ENCODE data around the gene ZFAND3. TPM values are rescaled to one million over a fixed set of nuclear protein-coding genes. Genes with fewer than 3 reads are reported as not detected.

Gene ZFAND3
- total and polyA plus RNA-seq, 2 donors (not counting 1 experiment from before 2014, with no cell fraction given): 13.5 to 58.3 TPM

GRCh38 chr6:38141716-38142115 lies 322.2 kb downstream of the ZFAND3 start:
- H3K27ac Mint-ChIP-seq: no peak overlapping the region
- DNase-seq: no peak
- no peaks in the 10 kb centered on the region for H3K27me3 Mint-ChIP-seq
- ChIA-PET CTCF (interaction anchor here (0.9 kb wide), 1 partner anchor 9 kb away, joined by 3 read pairs; no protein-coding TSS in a partner anchor), POLR2A (no interaction called here)
- Histone ChIP-seq H3K9ac (ENCODE audit: low read length) (no peak overlapping the region), H3K36me3 (replicated peaks in 1 of 2; ENCODE audit: control extremely low read depth in 1 of 2, control insufficient read depth in 1 of 2, extremely low read depth in 1 of 2, insufficient read depth in 2 of 2, low read length in 1 of 2) (peaks cover 8 to 10% of the 10 kb centered on the region in 2 experiments), H3K4me2 (replicated peaks; ENCODE audit: low read depth, low read length, poor library complexity, severe bottlenecking) (no peak overlapping the region), H3K4me3 (ENCODE audit: control extremely low read depth in 1 of 5, extremely low read depth in 1 of 5, insufficient read depth in 1 of 5, low read depth in 2 of 5, low read length in 4 of 5) (no peak overlapping the region), H3K79me2 (ENCODE audit: control insufficient read depth, insufficient read depth, low read length) (peaks cover 7% of the 10 kb centered on the region), H2AFZ (ENCODE audit: insufficient read depth, low read depth, low read length, poor library complexity, severe bottlenecking) (no peak overlapping the region), H3K4me1 (ENCODE audit: control insufficient read depth in 2 of 2, insufficient read depth in 2 of 2, low read length in 2 of 2) (no peaks in the 10 kb centered on the region), H4K20me1 (ENCODE audit: control insufficient read depth, insufficient read depth, low read length, poor library complexity, severe bottlenecking) (peaks cover 24% of the 10 kb centered on the region), H3K27me3 (replicated peaks in 1 of 4; ENCODE audit: control extremely low read depth in 1 of 4, control insufficient read depth in 3 of 4, insufficient read depth in 4 of 4, low read length in 3 of 4) (no peaks in the 10 kb centered on the region), H3K9me3 (ENCODE audit: control extremely low read depth in 1 of 3, control insufficient read depth in 2 of 3, insufficient read depth in 1 of 3, low read length in 2 of 3) (no peaks in the 10 kb centered on the region), H3K27ac (ENCODE audit: low read length in 2 of 2) (no peak overlapping the region)
- no peak for ATAC-seq (ENCODE audit: low read depth)
- 96% methylated on average over 5 of the region's 6 CpGs for WGBS (ENCODE audit: insufficient coverage)
- peaks cover 1% of the 10 kb centered on the region for H3K4me1 Mint-ChIP-seq
- no peak overlapping the region for H3K4me3 Mint-ChIP-seq
- no peak for TF ChIP-seq CTCF (IDR thresholded peaks at IDR 0.05)
- no peak for TF ChIP-seq EZH2 (IDR thresholded peaks at IDR 0.05; ENCODE audit: borderline replicate concordance, insufficient read depth, low read depth, low read length, poor library complexity, severe bottlenecking)
- intact Hi-C loops (cut with micrococcal nuclease): no loop called here
- no peaks in the 10 kb centered on the region for H3K9me3 Mint-ChIP-seq (ENCODE audit: insufficient read depth)

- WGBS (ENCODE audit: insufficient coverage): 95% methylated on average over 6 of the region's 7 CpGs
- Histone ChIP-seq H3K79me2 (ENCODE audit: control insufficient read depth, insufficient read depth, low read length) (peaks cover 5% of the 10 kb centered on the region), H3K9me3 (ENCODE audit: control extremely low read depth in 1 of 3, control insufficient read depth in 2 of 3, insufficient read depth in 1 of 3, low read length in 2 of 3) (no peaks in the 10 kb centered on the region), H3K27me3 (replicated peaks in 1 of 4; ENCODE audit: control extremely low read depth in 1 of 4, control insufficient read depth in 3 of 4, insufficient read depth in 4 of 4, low read length in 3 of 4) (no peaks in the 10 kb centered on the region), H3K36me3 (replicated peaks in 1 of 2; ENCODE audit: control extremely low read depth in 1 of 2, control insufficient read depth in 1 of 2, extremely low read depth in 1 of 2, insufficient read depth in 2 of 2, low read length in 1 of 2) (peaks cover 7 to 10% of the 10 kb centered on the region in 2 experiments), H3K4me2 (replicated peaks; ENCODE audit: low read depth, low read length, poor library complexity, severe bottlenecking) (no peak overlapping the region), H4K20me1 (ENCODE audit: control insufficient read depth, insufficient read depth, low read length, poor library complexity, severe bottlenecking) (peaks cover 25% of the 10 kb centered on the region), H3K27ac (ENCODE audit: low read length in 2 of 2) (no peak overlapping the region), H3K4me3 (ENCODE audit: control extremely low read depth in 1 of 5, extremely low read depth in 1 of 5, insufficient read depth in 1 of 5, low read depth in 2 of 5, low read length in 4 of 5) (no peak overlapping the region), H3K4me1 (ENCODE audit: control insufficient read depth in 2 of 2, insufficient read depth in 2 of 2, low read length in 2 of 2) (no peaks in the 10 kb centered on the region), H3K9ac (ENCODE audit: low read length) (no peak overlapping the region), H2AFZ (ENCODE audit: insufficient read depth, low read depth, low read length, poor library complexity, severe bottlenecking) (no peak overlapping the region)
- no peak for DNase-seq
- peaks cover 1% of the 10 kb centered on the region for H3K4me1 Mint-ChIP-seq
- CTCF ChIA-PET: interaction anchor here (0.9 to 1.8 kb wide), 2 partner anchors 8 to 10 kb away, joined by 3 to 4 read pairs; no protein-coding TSS in a partner anchor
- TF ChIP-seq CTCF (IDR thresholded peaks at IDR 0.05) (no peak), EZH2 (IDR thresholded peaks at IDR 0.05; ENCODE audit: borderline replicate concordance, insufficient read depth, low read depth, low read length, poor library complexity, severe bottlenecking) (no peak)
- intact Hi-C loops (cut with micrococcal nuclease): no loop called here
- H3K9me3 Mint-ChIP-seq (ENCODE audit: insufficient read depth): no peaks in the 10 kb centered on the region
- no peaks in the 10 kb centered on the region for H3K27me3 Mint-ChIP-seq
- POLR2A ChIA-PET: no interaction called here
- no peak for ATAC-seq (ENCODE audit: low read depth)
- H3K4me3 Mint-ChIP-seq: no peak overlapping the region
- no peak overlapping the region for H3K27ac Mint-ChIP-seq
These were observed 322.8 kb downstream of the ZFAND3 start for GRCh38 chr6:38142178-38142902.
